B cell (primary cell): ENCODE measurements around the gene HNF1B.

ENCODE experiments used
- EZH2 ChIP-seq: IDR thresholded peaks from 2 replicates; pipeline ENCODE4 v1.6.1; 2012; ENCODE audit warnings: borderline replicate concordance, low read depth, mild to moderate bottlenecking, moderate library complexity, low read length; ENCODE audit not compliant: insufficient read depth, poor library complexity, severe bottlenecking
- TF ChIP-seq, protein P1 (sequence below): fragments of 200-600 bp; IDR thresholded peaks from one replicate; pipeline ENCODE4 v1.8.0; 2022; ENCODE audit warnings: antibody characterized with exemption, mild to moderate bottlenecking

DNA sequence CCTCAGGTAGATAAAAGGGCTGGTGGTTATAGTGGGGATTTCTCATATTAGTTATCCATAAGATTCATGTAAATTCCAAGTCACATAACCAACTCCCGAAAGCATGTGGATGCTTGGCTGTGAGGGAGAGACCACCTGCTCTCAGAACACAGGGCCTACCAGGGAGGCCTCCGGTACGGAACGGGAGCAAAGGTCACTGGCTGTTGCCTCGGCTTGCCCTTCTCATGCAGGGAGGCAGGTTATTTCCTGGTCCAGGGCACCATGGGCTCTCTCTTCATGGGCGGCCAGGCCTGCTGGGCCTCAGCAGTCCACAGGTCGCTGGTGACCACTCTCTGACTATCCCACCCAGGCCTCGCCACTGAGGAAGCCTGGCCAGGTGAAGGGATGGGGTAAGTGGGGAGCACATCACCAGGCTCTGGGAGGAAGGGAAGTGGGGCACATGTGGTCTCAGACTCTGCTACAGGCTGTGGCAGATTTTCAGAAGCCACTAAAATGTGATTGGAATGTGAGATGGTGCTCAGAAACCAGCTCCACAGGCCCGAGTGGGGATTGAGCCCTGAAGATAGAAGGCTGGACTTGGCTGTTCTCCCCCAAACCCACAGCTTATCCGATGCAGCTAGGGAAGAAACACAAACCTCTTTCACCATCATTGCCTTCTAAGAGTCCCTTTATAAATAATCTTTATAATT, 45.4 kb downstream of the HNF1B start:
- TF ChIP-seq, protein P1, sequence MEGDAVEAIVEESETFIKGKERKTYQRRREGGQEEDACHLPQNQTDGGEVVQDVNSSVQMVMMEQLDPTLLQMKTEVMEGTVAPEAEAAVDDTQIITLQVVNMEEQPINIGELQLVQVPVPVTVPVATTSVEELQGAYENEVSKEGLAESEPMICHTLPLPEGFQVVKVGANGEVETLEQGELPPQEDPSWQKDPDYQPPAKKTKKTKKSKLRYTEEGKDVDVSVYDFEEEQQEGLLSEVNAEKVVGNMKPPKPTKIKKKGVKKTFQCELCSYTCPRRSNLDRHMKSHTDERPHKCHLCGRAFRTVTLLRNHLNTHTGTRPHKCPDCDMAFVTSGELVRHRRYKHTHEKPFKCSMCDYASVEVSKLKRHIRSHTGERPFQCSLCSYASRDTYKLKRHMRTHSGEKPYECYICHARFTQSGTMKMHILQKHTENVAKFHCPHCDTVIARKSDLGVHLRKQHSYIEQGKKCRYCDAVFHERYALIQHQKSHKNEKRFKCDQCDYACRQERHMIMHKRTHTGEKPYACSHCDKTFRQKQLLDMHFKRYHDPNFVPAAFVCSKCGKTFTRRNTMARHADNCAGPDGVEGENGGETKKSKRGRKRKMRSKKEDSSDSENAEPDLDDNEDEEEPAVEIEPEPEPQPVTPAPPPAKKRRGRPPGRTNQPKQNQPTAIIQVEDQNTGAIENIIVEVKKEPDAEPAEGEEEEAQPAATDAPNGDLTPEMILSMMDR: no peak
- no peak for TF ChIP-seq EZH2
